Measurements from ENCODE around the gene IP6K1.
A peak's percentile ranks its signal among the peaks of the same experiment; 100 is the strongest.
"Not testable (repeated sequence)": the region's sequence is repeated elsewhere in the genome, so short reads cannot be mapped to it uniquely, and the experiment has no call there.

The IP6K1 gene

GRCh38 chr3:49707113-49707480 lies 79.2 kb downstream of the IP6K1 start:
- H3K4me3 ChIP-seq (ENCODE audit: low read length): no peak overlapping the region
- TF ChIP-seq ZNF274 (IDR thresholded peaks at IDR 0.05; ENCODE audit: low read depth, low read length): no peak

- no peak overlapping the region for H3K4me3 ChIP-seq (ENCODE audit: low read length)
- TF ChIP-seq ZNF274 (IDR thresholded peaks at IDR 0.05; ENCODE audit: low read depth, low read length): no peak
Observed at GRCh38 chr3:49706456-49707112, 79.8 kb downstream of the IP6K1 start.

GRCh38 chr3:49705390-49705960 lies 80.9 kb downstream of the IP6K1 start:
- no peak for TF ChIP-seq ZNF274 (IDR thresholded peaks at IDR 0.05; ENCODE audit: low read depth, low read length)
- no peak overlapping the region for H3K4me3 ChIP-seq (ENCODE audit: low read length)

DNA sequence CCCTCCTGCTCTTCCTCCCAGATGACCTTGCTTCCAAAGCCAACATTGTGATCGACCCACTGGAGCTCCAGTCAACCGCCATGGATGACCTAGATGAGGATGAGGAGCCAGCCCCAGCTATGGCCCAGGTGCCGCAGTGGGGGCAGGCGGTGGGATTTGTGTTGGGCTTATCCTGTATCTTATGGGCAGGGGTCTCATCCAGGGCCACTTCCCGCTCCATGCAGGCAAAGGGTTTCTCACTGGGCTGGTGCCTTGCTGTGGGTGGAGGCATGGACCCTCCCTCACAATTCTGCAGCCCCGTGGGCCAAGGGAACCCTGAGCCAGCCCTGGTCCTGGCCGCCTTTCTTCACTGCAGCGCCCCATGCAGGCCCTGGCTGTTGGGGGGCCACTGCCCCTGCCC lies 81.7 kb downstream of the IP6K1 start:
- TF ChIP-seq ZNF274 (IDR thresholded peaks at IDR 0.05; ENCODE audit: low read depth, low read length): no peak

DNA sequence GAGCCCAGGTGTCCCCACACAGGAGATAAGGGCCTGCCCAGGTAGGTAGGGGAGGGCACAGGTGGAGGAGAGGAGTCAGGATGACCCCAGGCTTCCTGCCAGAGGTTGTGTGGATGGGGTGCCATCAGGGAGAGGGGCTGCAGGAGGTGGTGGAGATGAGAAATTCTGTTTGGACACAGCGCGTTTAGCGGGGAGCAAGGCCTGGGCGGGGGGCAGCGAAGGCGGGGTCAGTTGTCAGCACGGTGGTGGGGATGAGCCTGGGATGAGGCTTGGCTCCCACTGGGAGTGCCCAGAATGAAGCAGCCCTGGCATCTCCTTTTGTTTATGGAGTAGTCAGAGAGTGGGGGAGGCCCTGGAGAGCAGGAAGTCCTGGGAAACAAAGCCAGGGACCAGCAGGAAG lies 82.4 kb downstream of the IP6K1 start:
- no peak overlapping the region for H3K4me3 ChIP-seq (ENCODE audit: low read length)
- no peak for TF ChIP-seq ZNF274 (IDR thresholded peaks at IDR 0.05; ENCODE audit: low read depth, low read length)

More for the DNA sequence above, 81.7 kb downstream of the IP6K1 start:
- no peak overlapping the region for H3K4me3 ChIP-seq (ENCODE audit: low read length)

DNA sequence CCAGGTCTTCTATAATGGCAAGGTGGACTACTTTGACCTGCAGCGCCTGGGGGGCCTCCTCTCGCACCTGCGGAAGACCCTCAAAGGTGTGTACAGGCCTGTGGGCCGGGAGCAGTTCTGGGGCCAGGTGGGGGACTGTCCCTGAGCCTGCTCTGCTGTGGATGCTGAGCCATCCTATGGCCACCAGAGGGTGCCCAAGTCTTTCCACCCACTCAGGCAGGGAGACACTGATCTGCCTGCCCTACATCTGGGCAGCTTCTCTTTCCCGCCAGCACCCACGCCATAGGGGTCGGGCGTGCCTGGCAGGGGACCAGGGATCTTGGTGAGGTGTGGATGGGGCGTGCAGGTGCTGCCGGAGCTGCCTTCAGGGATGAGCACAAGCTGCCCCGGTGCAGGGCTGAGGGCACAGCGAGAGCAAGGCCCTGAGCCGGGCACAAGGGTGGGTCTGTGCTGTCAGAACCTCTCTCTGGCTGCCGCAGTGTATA lies 82.9 kb downstream of the IP6K1 start:
- H3K4me3 ChIP-seq (ENCODE audit: low read length): no peak overlapping the region
- TF ChIP-seq ZNF274 (IDR thresholded peaks at IDR 0.05; ENCODE audit: low read depth, low read length): no peak

- no peak for TF ChIP-seq ZNF274 (IDR thresholded peaks at IDR 0.05; ENCODE audit: low read depth, low read length)
- no peak overlapping the region for H3K4me3 ChIP-seq (ENCODE audit: low read length)
Observed at GRCh38 chr3:49702672-49703071, 83.7 kb downstream of the IP6K1 start.

DNA sequence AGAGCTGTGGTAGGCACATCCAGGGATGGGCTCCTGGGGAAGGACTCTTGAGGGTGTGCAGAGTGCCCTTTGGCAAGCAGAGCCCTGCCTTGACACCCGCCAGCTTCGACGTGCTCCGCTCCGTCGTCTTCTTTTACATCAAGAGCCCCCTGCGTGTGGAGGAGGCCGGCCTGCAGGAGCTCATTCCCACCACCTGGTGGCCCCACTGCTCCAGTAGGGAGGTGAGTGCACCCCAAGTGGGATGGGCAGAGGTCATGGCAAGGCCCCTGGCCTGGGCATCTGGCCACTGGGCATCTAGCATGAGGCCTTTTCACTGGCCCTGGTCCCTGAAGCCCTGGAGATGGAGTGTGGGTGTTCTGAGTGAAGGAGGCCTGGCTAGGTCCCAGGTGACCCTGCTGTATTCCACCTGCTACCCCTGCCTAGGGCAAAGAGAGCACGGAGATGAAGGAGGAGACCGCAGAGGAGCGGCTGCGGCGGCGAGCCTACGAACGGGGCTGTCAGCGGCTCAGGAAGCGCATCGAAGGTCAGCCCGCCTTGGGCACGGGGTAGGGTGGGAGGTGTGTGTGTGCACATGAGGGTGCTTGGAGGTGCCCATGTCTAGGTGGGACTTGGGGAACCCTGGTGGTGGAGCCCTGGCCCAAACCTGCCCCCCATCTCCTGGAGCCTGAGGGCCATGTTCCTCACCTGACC lies 84.8 kb downstream of the IP6K1 start:
- H3K4me3 ChIP-seq (ENCODE audit: low read length): no peak overlapping the region
- TF ChIP-seq ZNF274 (IDR thresholded peaks at IDR 0.05; ENCODE audit: low read depth, low read length): no peak

DNA sequence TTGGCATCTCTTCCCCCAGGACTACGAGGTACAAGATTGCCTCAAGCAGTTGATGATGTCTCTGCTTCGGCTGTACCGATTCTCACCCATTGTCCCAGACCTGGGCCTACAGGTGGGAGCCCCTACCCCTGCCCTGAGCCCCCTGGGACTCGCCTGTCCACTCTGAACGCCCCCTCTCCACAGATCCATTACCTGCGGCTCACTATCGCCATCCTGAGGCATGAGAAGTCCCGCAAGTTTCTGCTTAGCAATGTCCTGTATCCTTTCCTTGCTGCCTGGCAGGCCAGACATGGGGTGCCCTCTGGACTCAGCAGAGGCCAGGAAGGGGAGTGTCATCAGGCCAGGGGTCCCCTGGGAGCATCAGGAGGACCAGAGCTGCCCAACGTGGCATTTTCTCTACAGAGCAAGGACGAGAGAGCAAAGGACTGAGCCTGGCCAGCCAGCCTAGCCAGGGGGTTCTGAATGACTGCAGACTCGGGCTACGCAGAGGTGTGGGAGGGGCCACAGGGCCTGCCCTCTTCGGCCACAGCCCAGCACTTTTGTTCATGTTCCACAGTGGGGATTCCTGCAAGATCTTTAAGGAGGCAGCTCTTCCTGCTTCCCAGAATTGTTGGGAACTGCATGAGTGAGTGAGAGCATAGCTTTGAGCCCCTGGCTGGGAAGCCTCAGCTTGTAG lies 85.8 kb downstream of the IP6K1 start:
- TF ChIP-seq ZNF274 (IDR thresholded peaks at IDR 0.05; ENCODE audit: low read depth, low read length): no peak
- no peak overlapping the region for H3K4me3 ChIP-seq (ENCODE audit: low read length)

GRCh38 chr3:49700014-49700413 lies 86.3 kb downstream of the IP6K1 start:
- TF ChIP-seq ZNF274 (IDR thresholded peaks at IDR 0.05; ENCODE audit: low read depth, low read length): no peak

GRCh38 chr3:49699281-49699979 lies 86.9 kb downstream of the IP6K1 start:
- no peak for TF ChIP-seq ZNF274 (IDR thresholded peaks at IDR 0.05; ENCODE audit: low read depth, low read length)
- H3K4me3 ChIP-seq (ENCODE audit: low read length): no peak overlapping the region

More at GRCh38 chr3:49700014-49700413, 86.3 kb downstream of the IP6K1 start:
- no peak overlapping the region for H3K4me3 ChIP-seq (ENCODE audit: low read length)

DNA sequence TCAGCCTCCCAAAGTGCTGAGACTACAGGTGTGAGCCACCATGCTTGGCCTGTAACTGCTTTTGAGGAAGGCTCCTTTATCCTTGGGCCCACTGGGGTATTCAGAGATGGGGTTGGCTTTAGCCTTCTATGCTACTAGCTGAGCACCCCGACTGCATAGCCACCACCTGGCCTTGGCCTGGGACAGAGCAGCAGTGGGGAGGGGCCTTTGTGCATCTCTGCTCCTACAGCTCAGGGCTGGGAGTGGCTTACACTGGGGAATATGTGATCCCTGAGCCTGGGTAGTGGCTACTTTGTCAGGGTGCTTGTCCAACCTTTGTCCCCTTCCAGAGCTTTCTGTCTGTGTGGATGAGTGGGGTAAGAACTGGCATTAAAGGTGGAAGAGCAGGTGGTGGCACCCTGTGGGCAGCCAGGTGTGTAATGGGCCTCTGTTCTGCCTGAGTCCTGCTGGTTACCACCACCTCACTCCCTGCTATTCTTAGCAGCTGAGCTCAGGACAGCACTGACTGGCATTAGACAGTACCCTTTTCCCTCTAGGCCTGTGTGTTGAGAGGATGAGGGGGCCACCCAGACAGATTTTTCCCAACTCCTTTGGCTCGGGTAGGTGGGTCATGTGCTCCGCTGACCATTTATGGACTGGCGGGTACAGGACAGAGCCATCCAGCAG lies 90.9 kb downstream of the IP6K1 start:
- not testable (repeated sequence) for H3K4me3 ChIP-seq (ENCODE audit: low read length)

DNA sequence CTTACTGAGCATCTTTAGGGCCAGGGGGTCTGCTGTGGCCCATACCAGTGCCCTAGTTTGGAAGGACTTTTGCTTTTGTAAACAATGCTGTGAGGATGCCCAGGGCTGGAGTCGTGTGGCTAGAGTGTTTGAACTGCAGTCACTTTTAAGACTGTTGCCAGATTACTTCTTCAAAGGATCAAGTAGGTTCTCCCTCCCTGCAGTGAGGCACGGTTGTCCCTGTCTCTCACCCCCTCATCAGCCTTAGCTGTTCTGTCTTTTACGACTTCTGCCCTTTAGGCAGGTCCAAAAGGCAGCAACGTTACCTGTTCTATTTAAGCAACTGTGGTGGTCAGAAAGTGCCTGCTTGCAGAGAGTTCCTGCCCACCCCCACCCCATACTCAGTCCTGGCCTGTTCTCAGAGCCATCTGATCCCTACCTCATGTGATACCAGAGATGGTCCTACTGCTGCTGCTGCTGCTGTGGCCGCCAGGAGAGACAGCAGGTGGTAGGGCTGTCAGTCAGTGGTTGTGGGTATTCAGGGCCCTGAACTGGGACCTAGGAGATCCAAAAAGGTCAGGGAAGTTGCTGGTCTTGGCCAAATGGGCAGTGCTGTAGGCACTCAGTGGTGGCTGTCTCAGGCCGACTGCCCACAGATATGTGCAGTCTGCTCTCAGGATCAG lies 91.8 kb downstream of the IP6K1 start:
- H3K4me3 ChIP-seq (ENCODE audit: low read length): not testable (repeated sequence)

DNA sequence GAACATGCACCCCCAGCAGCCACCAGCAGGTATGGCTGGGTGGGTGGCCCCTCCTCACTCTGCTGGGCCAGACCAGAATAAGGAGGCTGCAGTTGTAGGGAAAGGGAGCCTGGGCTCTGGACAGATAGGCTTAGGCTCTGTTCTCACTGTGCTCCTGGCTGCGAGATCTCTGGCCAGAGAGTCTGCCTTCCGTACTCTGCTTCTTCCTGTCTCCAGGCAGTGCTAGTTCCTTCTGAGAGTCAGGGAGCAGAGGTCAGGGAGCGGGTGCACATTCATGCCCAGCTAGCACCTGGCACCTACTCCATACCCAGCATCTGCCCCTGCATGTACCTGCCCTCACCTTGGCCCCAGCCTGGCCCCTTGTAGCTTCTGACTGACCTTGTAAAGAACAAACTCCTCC lies 94.9 kb downstream of the IP6K1 start:
- not testable (repeated sequence) for H3K4me3 ChIP-seq (ENCODE audit: low read length)

DNA sequence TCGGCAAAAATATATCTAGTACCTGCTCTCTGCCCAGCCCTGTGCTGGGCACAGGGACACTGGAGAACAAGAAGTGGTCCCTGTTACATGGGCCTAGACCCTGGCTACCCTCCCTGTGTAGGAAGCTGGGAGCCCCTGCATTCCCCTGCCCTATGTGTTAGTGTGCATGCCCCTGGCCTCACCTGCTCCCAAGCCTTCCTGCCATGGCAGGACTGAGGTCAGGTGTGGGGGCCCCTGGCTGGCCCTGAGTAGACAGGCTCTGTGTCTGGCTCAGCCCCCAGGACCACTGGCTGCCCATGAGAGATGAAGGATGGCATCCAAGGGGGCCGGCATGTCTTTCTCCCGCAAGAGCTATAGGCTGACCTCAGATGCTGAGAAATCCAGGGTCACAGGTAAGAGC lies 95.5 kb downstream of the IP6K1 start:
- not testable (repeated sequence) for H3K4me3 ChIP-seq (ENCODE audit: low read length)

- H3K4me3 ChIP-seq (ENCODE audit: low read length): peak overlapping the region; percentile 83
Observed at GRCh38 chr3:49689908-49690624, 96.3 kb downstream of the IP6K1 start.

All from GM08714 (cell line).